GM21447 (cell line): ENCODE measurements around the gene OTX2.

Source experiments
- ATAC-seq: cut with Tn5 transposase; IDR thresholded peaks from one replicate; pipeline ENCODE4 v1.9.1; 2021; ENCODE audit not compliant: unreplicated experiment

OTX2 gene

GRCh38 chr14:56812364-56813141 lies 2.3 kb upstream of the OTX2 start:
- no peak for ATAC-seq

GRCh38 chr14:56811593-56812363 lies 1.5 kb upstream of the OTX2 start:
- ATAC-seq = no peak

DNA sequence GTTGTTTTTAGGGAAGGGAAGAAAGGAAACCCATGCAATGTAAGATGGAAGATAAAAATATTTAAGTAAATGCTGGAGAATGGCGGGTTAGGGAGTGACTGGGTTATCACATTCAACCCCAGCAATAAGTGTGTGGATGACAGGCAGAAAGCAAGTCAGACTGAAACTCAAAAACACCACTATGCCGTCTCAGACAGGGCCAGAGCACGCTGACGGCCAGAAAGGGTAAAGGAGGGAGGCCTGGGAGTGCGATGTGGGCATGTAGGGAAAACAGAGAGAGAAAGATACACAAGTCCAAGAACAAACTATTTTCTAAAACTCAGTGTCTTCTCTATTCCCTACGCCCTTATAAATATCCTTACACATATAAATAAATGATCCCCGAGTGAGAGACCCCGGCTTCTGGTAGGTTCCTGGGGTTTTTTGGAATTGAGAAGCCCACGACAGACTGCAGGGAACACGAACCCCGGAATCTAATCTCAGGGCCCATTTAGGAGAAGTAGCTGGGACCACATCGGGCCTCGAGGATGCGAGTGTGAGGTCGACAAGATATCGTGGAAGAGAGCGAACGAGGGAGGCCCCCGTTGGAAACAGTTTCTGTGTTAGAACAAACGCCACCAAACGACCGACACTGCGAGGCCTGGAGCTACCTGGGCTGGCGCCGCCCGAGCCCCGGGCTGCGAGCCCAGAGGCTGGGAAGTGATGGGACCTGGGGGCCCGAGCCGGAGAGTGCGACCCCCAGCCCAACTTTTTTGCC lies 735 bp upstream of the OTX2 start:
- ATAC-seq = no peak

GRCh38 chr14:56809270-56810146 lies 771 bp downstream of the OTX2 start:
- ATAC-seq = no peak

DNA sequence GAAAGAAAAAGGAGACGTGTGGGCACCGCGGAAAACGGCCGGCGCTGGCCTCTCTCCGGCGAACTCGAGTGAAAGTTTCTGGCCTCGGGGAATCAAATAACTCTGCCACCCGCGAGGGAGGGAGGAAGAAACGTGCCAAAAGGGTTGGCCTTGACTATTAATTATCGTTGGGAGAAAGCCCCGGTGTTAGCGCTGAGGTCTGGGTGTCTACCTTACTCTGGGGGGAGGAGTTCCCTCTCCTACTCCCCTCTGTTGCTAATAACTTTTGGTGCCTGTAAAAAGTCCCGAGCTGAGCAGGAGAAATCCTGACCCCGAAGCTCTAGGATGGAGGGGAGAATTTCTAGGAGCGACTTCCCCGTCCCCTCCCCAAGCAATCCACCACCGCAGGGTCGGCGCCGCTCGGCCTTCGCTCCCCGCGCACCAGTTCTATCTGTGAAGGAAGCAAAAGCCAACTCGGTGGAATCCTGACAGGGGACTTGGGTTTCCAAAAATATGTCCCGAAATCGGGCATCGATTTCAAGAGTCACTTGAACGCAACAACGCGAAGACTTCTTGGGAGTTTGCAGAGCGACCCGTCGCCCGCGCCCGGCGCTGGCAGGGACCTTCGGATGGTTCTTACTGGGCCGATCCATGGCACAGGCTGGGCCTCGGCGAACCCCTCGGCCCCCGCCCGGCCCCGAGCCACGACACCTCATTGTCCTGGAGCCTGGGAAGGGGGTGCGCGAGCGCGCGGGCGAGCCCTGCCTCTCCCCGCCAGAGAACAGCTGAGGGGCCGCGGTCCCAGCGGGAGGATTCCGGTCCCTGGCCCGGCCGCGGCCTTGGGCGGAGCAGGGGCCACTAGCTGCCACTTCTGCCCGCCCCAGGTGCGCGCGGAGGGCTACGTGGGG lies 1.7 kb downstream of the OTX2 start:
- ATAC-seq = no peak

GRCh38 chr14:56808110-56808382 lies 2.2 kb downstream of the OTX2 start:
- no peak for ATAC-seq

GRCh38 chr14:56807386-56808109 lies 2.7 kb downstream of the OTX2 start:
- no peak for ATAC-seq

DNA sequence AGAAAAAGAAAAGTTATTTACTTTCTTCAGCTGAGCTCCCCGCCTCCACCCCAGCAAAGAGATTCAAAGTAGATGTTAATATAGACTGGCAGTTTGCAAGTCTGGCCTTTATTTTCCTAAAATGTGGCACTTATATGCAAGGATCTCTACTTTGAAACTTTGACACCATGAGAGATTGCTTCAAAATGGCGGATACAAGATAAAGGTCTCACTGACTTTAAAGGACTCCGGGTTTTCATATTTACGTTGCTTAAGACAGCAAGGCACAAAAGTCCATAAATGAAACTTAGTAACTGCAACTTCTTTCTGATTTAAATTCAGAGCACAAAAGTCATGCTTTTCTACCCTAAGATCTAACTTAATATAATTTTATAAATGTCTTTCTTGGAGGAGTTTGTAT lies 3.5 kb downstream of the OTX2 start:
- ATAC-seq = no peak

GRCh38 chr14:56805992-56806727 lies 4.1 kb downstream of the OTX2 start:
- ATAC-seq = no peak

- no peak for ATAC-seq
These were observed 4.9 kb downstream of the OTX2 start for GRCh38 chr14:56805201-56805991.

GRCh38 chr14:56803816-56804535 lies 6.3 kb downstream of the OTX2 start:
- ATAC-seq = no peak

- ATAC-seq = no peak
These were observed 8.4 kb downstream of the OTX2 start for GRCh38 chr14:56801920-56802319.

DNA sequence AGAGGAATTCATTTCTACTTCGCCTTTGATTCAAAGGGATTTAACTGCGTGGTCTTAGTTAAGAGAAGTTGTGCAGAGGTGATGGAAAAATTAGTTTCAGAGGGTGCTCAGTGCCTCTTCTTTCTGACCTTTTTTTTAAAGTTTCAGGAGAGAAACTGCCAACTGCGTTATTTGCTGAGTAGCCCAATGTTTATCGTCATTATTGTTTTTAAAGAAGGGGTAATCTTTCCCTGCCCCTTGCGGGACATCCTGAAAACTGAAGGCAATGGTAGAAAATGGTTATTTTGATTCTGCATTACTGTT lies 11.0 kb downstream of the OTX2 start:
- no peak for ATAC-seq

DNA sequence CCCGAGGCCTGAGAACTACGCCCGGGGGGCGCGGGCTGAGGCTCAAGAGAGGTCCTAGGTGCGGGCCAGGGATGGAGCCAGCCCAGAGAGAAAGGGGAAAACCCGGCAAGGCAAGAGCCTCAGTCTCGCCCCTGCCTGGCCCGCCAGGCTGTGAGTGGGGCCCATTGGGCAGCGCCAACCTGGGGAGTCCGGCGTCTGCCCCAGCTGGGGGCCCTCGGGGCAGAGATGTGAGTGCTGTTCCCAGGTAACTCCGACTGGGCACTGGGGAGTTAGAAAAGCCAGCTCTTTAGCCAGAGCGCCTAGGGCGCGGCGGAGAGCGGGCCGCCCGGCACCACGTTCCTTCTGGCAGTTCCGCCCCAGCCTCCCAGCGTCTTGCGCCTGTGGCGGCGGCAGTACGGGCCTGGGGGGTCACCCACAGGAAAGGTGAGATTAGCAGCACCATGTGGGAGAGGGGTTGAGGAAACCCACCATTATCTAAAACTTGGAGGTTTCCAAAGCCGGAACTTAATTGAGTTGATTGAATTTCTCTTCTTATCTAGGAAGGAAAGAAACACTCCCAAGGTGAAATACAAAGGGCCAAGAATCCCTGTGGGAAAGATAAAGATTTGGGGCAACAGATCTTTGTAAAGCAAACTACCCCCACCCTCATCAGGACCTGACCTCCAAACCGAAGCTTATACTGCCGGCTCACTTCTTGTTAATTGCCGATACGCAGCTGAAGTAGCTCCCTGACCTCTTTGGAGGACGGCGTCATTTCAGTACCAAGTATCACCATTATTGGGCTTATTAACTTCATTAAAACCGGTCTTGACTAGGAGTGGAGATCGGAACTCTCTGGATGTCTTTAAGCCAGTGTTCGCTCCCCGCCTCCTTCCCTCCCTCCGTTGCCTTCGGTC lies 11.6 kb downstream of the OTX2 start:
- no peak for ATAC-seq

GRCh38 chr14:56797569-56798446 lies 12.5 kb downstream of the OTX2 start:
- ATAC-seq = no peak
